Measurements from ENCODE around the gene SERPIND1. TPM values are rescaled to one million over a fixed set of nuclear protein-coding genes. Genes with fewer than 3 reads are reported as not detected.

SERPIND1 gene
- total and polyA plus RNA-seq, 2 experiments from 2014 or later, result not detected

DNA sequence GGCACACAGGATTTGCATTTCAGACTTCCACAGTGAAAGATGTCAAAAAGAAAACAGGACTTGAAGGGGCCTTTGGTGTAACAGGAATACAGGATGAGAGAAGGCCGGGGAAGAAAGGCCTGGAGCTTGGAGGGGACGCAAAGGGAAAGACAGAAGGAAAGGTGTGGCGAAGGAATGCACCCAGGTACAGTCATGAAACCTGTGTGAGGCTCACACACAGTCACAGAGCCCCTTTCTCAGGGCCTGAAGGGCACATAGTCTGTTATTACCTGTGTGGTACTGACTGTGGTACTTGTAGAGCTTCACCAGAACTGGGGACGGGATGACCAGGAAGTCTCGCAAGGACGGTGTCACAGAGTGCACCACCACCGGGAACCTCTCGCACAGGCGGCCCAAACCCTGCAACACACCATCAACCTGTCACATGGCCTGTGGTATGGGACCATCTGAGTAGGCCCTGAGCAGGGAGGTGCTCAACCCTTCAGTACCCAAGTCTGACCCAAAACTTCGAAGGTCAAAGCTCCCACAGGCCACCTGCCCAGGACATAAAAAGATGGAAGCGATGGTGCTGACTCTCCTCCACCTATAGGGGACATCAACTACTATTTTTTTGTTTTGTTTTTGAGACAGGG lies 29.1 kb downstream of the SERPIND1 start:
- H2AFZ ChIP-seq, result no peak overlapping the region
- no peak overlapping the region for H3K27ac ChIP-seq (ENCODE audit: low read depth)
- no peaks in the 10 kb centered on the region for H3K9me2 ChIP-seq (ENCODE audit: insufficient read depth)
- no peaks in the 10 kb centered on the region for H3K27me3 Mint-ChIP-seq (ENCODE audit: insufficient read depth, low read depth, poor library complexity)
- peaks cover 6% of the 10 kb centered on the region for H3K36me3 ChIP-seq (ENCODE audit: insufficient read depth)
- H3K4me1 ChIP-seq (ENCODE audit: insufficient read depth), result no peaks in the 10 kb centered on the region
- H3K27me3 ChIP-seq (ENCODE audit: insufficient read depth), result no peaks in the 10 kb centered on the region
- 0 out of 2 replicates have a peak, but pooled peaks cover 6% of the 10 kb centered on the region for H4K20me1 ChIP-seq (replicated peaks; ENCODE audit: insufficient read depth)
- H3K79me2 ChIP-seq (replicated peaks; ENCODE audit: insufficient read depth), result no peaks in the 10 kb centered on the region
- no peak for DNase-seq (ENCODE audit: low spot score)
- no peak overlapping the region for H3K4me3 Mint-ChIP-seq
- H3K4me1 Mint-ChIP-seq, result no peaks in the 10 kb centered on the region
- H3K36me3 Mint-ChIP-seq (ENCODE audit: low read depth), result peaks cover 26% of the 10 kb centered on the region
- H3K9me3 Mint-ChIP-seq, result no peaks in the 10 kb centered on the region
- H3F3A ChIP-seq (replicated peaks; ENCODE audit: low read depth), result no peaks in the 10 kb centered on the region
- H3K27ac Mint-ChIP-seq, result no peak overlapping the region
- no peak overlapping the region for H3K4me3 ChIP-seq
- no peak for ATAC-seq
- no peak overlapping the region for H3K4me2 ChIP-seq
- TF ChIP-seq, protein P1, sequence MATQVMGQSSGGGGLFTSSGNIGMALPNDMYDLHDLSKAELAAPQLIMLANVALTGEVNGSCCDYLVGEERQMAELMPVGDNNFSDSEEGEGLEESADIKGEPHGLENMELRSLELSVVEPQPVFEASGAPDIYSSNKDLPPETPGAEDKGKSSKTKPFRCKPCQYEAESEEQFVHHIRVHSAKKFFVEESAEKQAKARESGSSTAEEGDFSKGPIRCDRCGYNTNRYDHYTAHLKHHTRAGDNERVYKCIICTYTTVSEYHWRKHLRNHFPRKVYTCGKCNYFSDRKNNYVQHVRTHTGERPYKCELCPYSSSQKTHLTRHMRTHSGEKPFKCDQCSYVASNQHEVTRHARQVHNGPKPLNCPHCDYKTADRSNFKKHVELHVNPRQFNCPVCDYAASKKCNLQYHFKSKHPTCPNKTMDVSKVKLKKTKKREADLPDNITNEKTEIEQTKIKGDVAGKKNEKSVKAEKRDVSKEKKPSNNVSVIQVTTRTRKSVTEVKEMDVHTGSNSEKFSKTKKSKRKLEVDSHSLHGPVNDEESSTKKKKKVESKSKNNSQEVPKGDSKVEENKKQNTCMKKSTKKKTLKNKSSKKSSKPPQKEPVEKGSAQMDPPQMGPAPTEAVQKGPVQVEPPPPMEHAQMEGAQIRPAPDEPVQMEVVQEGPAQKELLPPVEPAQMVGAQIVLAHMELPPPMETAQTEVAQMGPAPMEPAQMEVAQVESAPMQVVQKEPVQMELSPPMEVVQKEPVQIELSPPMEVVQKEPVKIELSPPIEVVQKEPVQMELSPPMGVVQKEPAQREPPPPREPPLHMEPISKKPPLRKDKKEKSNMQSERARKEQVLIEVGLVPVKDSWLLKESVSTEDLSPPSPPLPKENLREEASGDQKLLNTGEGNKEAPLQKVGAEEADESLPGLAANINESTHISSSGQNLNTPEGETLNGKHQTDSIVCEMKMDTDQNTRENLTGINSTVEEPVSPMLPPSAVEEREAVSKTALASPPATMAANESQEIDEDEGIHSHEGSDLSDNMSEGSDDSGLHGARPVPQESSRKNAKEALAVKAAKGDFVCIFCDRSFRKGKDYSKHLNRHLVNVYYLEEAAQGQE (IDR thresholded peaks at IDR 0.05; ENCODE audit: unreplicated experiment), result no peak
- no peak for TF ChIP-seq ZNF114 (CRISPR knock-in tag; IDR thresholded peaks at IDR 0.05)
- TF ChIP-seq, protein P2, sequence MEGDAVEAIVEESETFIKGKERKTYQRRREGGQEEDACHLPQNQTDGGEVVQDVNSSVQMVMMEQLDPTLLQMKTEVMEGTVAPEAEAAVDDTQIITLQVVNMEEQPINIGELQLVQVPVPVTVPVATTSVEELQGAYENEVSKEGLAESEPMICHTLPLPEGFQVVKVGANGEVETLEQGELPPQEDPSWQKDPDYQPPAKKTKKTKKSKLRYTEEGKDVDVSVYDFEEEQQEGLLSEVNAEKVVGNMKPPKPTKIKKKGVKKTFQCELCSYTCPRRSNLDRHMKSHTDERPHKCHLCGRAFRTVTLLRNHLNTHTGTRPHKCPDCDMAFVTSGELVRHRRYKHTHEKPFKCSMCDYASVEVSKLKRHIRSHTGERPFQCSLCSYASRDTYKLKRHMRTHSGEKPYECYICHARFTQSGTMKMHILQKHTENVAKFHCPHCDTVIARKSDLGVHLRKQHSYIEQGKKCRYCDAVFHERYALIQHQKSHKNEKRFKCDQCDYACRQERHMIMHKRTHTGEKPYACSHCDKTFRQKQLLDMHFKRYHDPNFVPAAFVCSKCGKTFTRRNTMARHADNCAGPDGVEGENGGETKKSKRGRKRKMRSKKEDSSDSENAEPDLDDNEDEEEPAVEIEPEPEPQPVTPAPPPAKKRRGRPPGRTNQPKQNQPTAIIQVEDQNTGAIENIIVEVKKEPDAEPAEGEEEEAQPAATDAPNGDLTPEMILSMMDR (conservative IDR thresholded peaks at IDR 0.05; ENCODE audit: low read depth in 2 of 2), result no peak
- no peak for TF ChIP-seq EZH2 (IDR thresholded peaks at IDR 0.05; ENCODE audit: low read depth, unreplicated experiment)
- TF ChIP-seq, protein P3, sequence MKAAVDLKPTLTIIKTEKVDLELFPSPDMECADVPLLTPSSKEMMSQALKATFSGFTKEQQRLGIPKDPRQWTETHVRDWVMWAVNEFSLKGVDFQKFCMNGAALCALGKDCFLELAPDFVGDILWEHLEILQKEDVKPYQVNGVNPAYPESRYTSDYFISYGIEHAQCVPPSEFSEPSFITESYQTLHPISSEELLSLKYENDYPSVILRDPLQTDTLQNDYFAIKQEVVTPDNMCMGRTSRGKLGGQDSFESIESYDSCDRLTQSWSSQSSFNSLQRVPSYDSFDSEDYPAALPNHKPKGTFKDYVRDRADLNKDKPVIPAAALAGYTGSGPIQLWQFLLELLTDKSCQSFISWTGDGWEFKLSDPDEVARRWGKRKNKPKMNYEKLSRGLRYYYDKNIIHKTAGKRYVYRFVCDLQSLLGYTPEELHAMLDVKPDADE (IDR thresholded peaks at IDR 0.05), result no peak
- TF ChIP-seq, protein P4, sequence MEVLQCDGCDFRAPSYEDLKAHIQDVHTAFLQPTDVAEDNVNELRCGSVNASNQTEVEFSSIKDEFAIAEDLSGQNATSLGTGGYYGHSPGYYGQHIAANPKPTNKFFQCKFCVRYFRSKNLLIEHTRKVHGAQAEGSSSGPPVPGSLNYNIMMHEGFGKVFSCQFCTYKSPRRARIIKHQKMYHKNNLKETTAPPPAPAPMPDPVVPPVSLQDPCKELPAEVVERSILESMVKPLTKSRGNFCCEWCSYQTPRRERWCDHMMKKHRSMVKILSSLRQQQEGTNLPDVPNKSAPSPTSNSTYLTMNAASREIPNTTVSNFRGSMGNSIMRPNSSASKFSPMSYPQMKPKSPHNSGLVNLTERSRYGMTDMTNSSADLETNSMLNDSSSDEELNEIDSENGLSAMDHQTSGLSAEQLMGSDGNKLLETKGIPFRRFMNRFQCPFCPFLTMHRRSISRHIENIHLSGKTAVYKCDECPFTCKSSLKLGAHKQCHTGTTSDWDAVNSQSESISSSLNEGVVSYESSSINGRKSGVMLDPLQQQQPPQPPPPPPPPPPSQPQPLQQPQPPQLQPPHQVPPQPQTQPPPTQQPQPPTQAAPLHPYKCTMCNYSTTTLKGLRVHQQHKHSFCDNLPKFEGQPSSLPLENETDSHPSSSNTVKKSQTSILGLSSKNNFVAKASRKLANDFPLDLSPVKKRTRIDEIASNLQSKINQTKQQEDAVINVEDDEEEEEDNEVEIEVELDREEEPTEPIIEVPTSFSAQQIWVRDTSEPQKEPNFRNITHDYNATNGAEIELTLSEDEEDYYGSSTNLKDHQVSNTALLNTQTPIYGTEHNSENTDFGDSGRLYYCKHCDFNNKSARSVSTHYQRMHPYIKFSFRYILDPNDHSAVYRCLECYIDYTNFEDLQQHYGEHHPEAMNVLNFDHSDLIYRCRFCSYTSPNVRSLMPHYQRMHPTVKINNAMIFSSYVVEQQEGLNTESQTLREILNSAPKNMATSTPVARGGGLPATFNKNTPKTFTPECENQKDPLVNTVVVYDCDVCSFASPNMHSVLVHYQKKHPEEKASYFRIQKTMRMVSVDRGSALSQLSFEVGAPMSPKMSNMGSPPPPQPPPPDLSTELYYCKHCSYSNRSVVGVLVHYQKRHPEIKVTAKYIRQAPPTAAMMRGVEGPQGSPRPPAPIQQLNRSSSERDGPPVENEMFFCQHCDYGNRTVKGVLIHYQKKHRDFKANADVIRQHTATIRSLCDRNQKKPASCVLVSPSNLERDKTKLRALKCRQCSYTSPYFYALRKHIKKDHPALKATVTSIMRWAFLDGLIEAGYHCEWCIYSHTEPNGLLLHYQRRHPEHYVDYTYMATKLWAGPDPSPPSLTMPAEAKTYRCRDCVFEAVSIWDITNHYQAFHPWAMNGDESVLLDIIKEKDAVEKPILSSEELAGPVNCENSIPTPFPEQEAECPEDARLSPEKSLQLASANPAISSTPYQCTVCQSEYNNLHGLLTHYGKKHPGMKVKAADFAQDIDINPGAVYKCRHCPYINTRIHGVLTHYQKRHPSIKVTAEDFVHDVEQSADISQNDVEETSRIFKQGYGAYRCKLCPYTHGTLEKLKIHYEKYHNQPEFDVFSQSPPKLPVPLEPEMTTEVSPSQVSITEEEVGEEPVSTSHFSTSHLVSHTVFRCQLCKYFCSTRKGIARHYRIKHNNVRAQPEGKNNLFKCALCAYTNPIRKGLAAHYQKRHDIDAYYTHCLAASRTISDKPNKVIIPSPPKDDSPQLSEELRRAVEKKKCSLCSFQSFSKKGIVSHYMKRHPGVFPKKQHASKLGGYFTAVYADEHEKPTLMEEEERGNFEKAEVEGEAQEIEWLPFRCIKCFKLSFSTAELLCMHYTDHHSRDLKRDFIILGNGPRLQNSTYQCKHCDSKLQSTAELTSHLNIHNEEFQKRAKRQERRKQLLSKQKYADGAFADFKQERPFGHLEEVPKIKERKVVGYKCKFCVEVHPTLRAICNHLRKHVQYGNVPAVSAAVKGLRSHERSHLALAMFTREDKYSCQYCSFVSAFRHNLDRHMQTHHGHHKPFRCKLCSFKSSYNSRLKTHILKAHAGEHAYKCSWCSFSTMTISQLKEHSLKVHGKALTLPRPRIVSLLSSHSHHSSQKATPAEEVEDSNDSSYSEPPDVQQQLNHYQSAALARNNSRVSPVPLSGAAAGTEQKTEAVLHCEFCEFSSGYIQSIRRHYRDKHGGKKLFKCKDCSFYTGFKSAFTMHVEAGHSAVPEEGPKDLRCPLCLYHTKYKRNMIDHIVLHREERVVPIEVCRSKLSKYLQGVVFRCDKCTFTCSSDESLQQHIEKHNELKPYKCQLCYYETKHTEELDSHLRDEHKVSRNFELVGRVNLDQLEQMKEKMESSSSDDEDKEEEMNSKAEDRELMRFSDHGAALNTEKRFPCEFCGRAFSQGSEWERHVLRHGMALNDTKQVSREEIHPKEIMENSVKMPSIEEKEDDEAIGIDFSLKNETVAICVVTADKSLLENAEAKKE (CRISPR knock-in tag; IDR thresholded peaks at IDR 0.05), result no peak
- TF ChIP-seq JUNB (IDR thresholded peaks at IDR 0.05; ENCODE audit: unreplicated experiment), result no peak
- no peak for TF ChIP-seq NANOG (IDR thresholded peaks at IDR 0.05; ENCODE audit: borderline replicate concordance)
- no peak for TF ChIP-seq ZNF331 (CRISPR knock-in tag; IDR thresholded peaks at IDR 0.05; ENCODE audit: low read depth)
- TF ChIP-seq POLR2AphosphoS5 (IDR thresholded peaks at IDR 0.05; ENCODE audit: low read depth), result no peak
- no peak for TF ChIP-seq EZH2phosphoT487 (IDR thresholded peaks at IDR 0.05; ENCODE audit: unreplicated experiment)
- no peak for TF ChIP-seq STAT1 (IDR thresholded peaks at IDR 0.05; ENCODE audit: unreplicated experiment)
- no peak for TF ChIP-seq CREB1 (CRISPR knock-in tag; IDR thresholded peaks at IDR 0.05; ENCODE audit: low read depth)

All from GM23338 (cell line).